Ovary (tissue), 9 donors: ENCODE results near the gene PHF21B. TPM values are rescaled to one million over a fixed set of nuclear protein-coding genes. Genes with fewer than 3 reads are reported as not detected.

ENCODE experiments used
- DNase-seq, 5 donors: peaks; one replicate each; pipeline ENCODE4 v3.0.0-alpha.2; 2019 to 2020
- H3K27ac ChIP-seq, 2 donors: fragments of 200-600 bp; one replicate each; pipeline versions ENCODE4 v1.5.1 to v1.8.0; 2019 to 2022
- H3K27me3 ChIP-seq: fragments of 200-600 bp; one replicate; pipeline ENCODE4 v1.8.0; 2022
- H3K36me3 ChIP-seq: fragments of 200-600 bp; sonication (generic); one replicate; pipeline ENCODE4 v1.5.1; 2019
- H3K4me1 ChIP-seq: one replicate; pipeline ENCODE4 v1.8.1; 2013; ENCODE audit warnings: mild to moderate bottlenecking, moderate library complexity; ENCODE audit not compliant: insufficient read depth
- H3K4me3 ChIP-seq: fragments of 200-600 bp; sonication (generic); one replicate; pipeline ENCODE4 v1.5.1; 2017
- H3K9me3 ChIP-seq, 2 donors: fragments of 200-600 bp in 1 of 2; sonication (generic) in 1 of 2; one replicate each; pipeline versions ENCODE4 v1.5.1 to v1.8.1; 2013 to 2019; ENCODE audit warnings: mild to moderate bottlenecking in 1 of 2, moderate library complexity in 1 of 2
- CTCF ChIP-seq, 3 donors: fragments of 450-650 bp in 2 of 3; fragments of 200-600 bp in 1 of 3; IDR thresholded peaks; one replicate each; pipeline versions ENCODE4 v1.5.1 to v1.8.0; 2016 to 2022; ENCODE audit warnings: antibody characterized with exemption in 3 of 3, mild to moderate bottlenecking in 1 of 3
- EP300 ChIP-seq: sonication (generic); formaldehyde crosslinking; IDR thresholded peaks from one replicate; pipeline ENCODE4 v1.6.1; 2017; ENCODE audit warnings: antibody characterized with exemption
- POLR2A ChIP-seq: fragments of 450-650 bp; IDR thresholded peaks from one replicate; pipeline ENCODE4 v1.6.1; 2017; ENCODE audit warnings: antibody characterized with exemption, mild to moderate bottlenecking, moderate library complexity
- WGBS, 3 donors: extraction: QIAGEN DNeasy Blood & Tissue Kit in 1 of 3; methylation state at CpG; one replicate each; pipeline versions ENCODE4 v1.1.5 to v1.1.7; 2013 to 2017; 5-methylcytosine and 5-hydroxymethylcytosine counted together
- intact Hi-C, 4 donors: fragments of 100-400 bp; cut with DNase I; formaldehyde crosslinking; loops; one replicate each; pipeline versions ENCODE4 v1.11.0 to v1.15.1; 2022 to 2023
- polyA plus RNA-seq, 2 donors: library from polyadenylated mRNA; stranded (reverse); fragments of 200-250 nt in 1 of 2; fragments of 350-450 nt in 1 of 2; fragmentation: Illumina TruSeq in 1 of 2; extraction: RNeasy Lipid Tissue Mini Kit (QIAGEN cat#74804) in 1 of 2; gene quantifications; one replicate each; pipeline ENCODE4 v1.2.3, GENCODE V29; 2013 to 2014
- total RNA-seq, 7 donors: library from RNA; depleted of rRNA in 2 of 7; stranded (reverse); fragments of >200 nt in 2 of 7; fragmentation: NEBNext Ultra II Directional in 3 of 7; extraction: Animal tissue kit (Norgen Biotek cat#: 25700) in 3 of 7; gene quantifications; one replicate each; pipeline versions ENCODE4 v1.1.0 to v1.2.4, GENCODE V29; 2016 to 2023
- donor health status: DM: no; HTN: no; CAD: no; lungs with moderate emphysema.
- donor health status: DM: no; HTN: no; CAD: no.
- donor health status: Bipolar disorder and iron deficiency.
- donor health status: DM: yes; HTN: yes; CAD: no.
- donor health status: DM: no; HTN: no; CAD: no.
- donor health status: DM: yes; HTN: yes; CAD: no.

PHF21B gene
- total and polyA plus RNA-seq, 9 donors: 0.95 to 10.7 (median 6.4) TPM

- no peak overlapping the region for H3K4me3 ChIP-seq
- DNase-seq: peak in 1 of 5 donors; percentile 10
- TF ChIP-seq EP300: no peak
- no peak for TF ChIP-seq CTCF (IDR thresholded peaks at IDR 0.05)
- TF ChIP-seq POLR2A: no peak
- H3K4me1 ChIP-seq: no peaks in the 10 kb centered on the region
- no peaks in the 10 kb centered on the region for H3K27me3 ChIP-seq
- no peaks in the 10 kb centered on the region for H3K9me3 ChIP-seq
- intact Hi-C loops: no loop called here
- 86 to 90% (median 88%) methylated on average over 11 of the region's 11 CpGs for WGBS, 3 donors
- no peaks in the 10 kb centered on the region for H3K36me3 ChIP-seq
- no peak overlapping the region for H3K27ac ChIP-seq
These were observed 118.0 kb downstream of the PHF21B start for GRCh38 chr22:44891791-44892190.

GRCh38 chr22:44891293-44891747, 118.5 kb downstream of the PHF21B start:
- TF ChIP-seq POLR2A (no peak), CTCF (IDR thresholded peaks at IDR 0.05) (no peak), EP300 (no peak)
- no peaks in the 10 kb centered on the region for H3K36me3 ChIP-seq
- H3K4me1 ChIP-seq: no peaks in the 10 kb centered on the region
- 65 to 73% (median 72%) methylated on average over 11 of the region's 11 CpGs for WGBS, 3 donors
- no peak for DNase-seq
- no peak overlapping the region for H3K4me3 ChIP-seq
- intact Hi-C loops: no loop called here
- H3K27me3 ChIP-seq: no peaks in the 10 kb centered on the region
- H3K27ac ChIP-seq: no peak overlapping the region
- no peaks in the 10 kb centered on the region for H3K9me3 ChIP-seq

GRCh38 chr22:44890416-44891292, 119.2 kb downstream of the PHF21B start:
- Histone ChIP-seq H3K9me3 (no peaks in the 10 kb centered on the region), H3K4me1 (no peaks in the 10 kb centered on the region), H3K4me3 (no peak overlapping the region), H3K36me3 (no peaks in the 10 kb centered on the region), H3K27me3 (no peaks in the 10 kb centered on the region), H3K27ac (no peak overlapping the region)
- intact Hi-C loops: no loop called here
- peak in 1 of 5 donors; percentile 26 for DNase-seq
- 81 to 87% (median 82%) methylated on average over 20 of the region's 20 CpGs for WGBS, 3 donors
- TF ChIP-seq CTCF (IDR thresholded peaks at IDR 0.05): no peak
- TF ChIP-seq POLR2A: no peak
- TF ChIP-seq EP300: no peak

GRCh38 chr22:44889255-44889878, 120.4 kb downstream of the PHF21B start:
- Histone ChIP-seq H3K4me1 (no peaks in the 10 kb centered on the region), H3K27me3 (no peaks in the 10 kb centered on the region), H3K36me3 (no peaks in the 10 kb centered on the region), H3K9me3 (no peaks in the 10 kb centered on the region), H3K4me3 (no peak overlapping the region), H3K27ac (no peak overlapping the region)
- DNase-seq: peak in 1 of 5 donors; percentile 28
- TF ChIP-seq EP300: no peak
- no peak for TF ChIP-seq CTCF (IDR thresholded peaks at IDR 0.05)
- no peak for TF ChIP-seq POLR2A
- 73 to 80% (median 76%) methylated on average over 14 of the region's 14 CpGs for WGBS, 3 donors
- intact Hi-C loops: no loop called here
